CD4-positive, alpha-beta memory T cell (primary cell): Measurements from ENCODE around the gene RIPOR3. TPM values are rescaled to one million over a fixed set of nuclear protein-coding genes. Genes with fewer than 3 reads are reported as not detected.
A peak's percentile ranks its signal among the peaks of the same experiment; 100 is the strongest.
"Not testable (repeated sequence)": the region's sequence is repeated elsewhere in the genome, so short reads cannot be mapped to it uniquely, and the experiment has no call there.

ENCODE experiments used
- CTCF ChIA-PET: fragments of 350-600 bp; sonication (Branson Sonifier 250); formaldehyde crosslinking; loops from one replicate; lab custom pipeline; 2021; ENCODE audit warnings: inconsistent platforms; ENCODE audit not compliant: partially characterized antibody; lab: Charles Lee
- POLR2A ChIA-PET: fragments of 350-600 bp; sonication (Branson Sonifier 250); formaldehyde crosslinking; loops from one replicate; lab custom pipeline; 2021; ENCODE audit not compliant: partially characterized antibody; lab: Charles Lee
- DNase-seq, 5 donors: peaks; one replicate each; pipeline versions ENCODE4 v3.0.0 to v3.0.0-alpha.2; 2020 to 2022; ENCODE audit warnings: mixed read lengths in 1 of 5
- H3K27ac ChIP-seq: one replicate; pipeline ENCODE4 v1.7.0; 2013; ENCODE audit warnings: low read depth, low read length
- H3K27me3 ChIP-seq: 2 replicates; pipeline ENCODE4 v1.7.0; 2013; ENCODE audit warnings: mild to moderate bottlenecking, low read length, moderate library complexity; ENCODE audit not compliant: insufficient read depth
- H3K36me3 ChIP-seq: 2 replicates; pipeline ENCODE4 v1.7.0; 2013; ENCODE audit warnings: mild to moderate bottlenecking, low read length, moderate library complexity; ENCODE audit not compliant: insufficient read depth
- H3K4me1 ChIP-seq: 2 replicates; pipeline ENCODE4 v1.7.0; 2013; ENCODE audit warnings: mild to moderate bottlenecking, low read length, moderate library complexity; ENCODE audit not compliant: insufficient read depth
- H3K4me3 ChIP-seq, 2 donors: one replicate each; pipeline ENCODE4 v1.7.0; 2013; ENCODE audit warnings: low read length in 2 of 2, mild to moderate bottlenecking in 1 of 2
- H3K9me3 ChIP-seq, 2 donors: one replicate each; pipeline ENCODE4 v1.7.0; 2013; ENCODE audit warnings: low read length in 2 of 2, control low read depth in 1 of 2; ENCODE audit not compliant: control insufficient read depth in 1 of 2
- H3K27ac Mint-ChIP-seq, 7 donors: one replicate each; pipeline ENCODE4 v1.8.0; 2020 to 2021; ENCODE audit warnings: mixed read lengths in 7 of 7, mild to moderate bottlenecking in 6 of 7, inconsistent platforms in 3 of 7, moderate library complexity in 3 of 7
- H3K27me3 Mint-ChIP-seq, 2 donors: one replicate each; pipeline ENCODE4 v1.8.0; 2020 to 2021; ENCODE audit warnings: mixed read lengths in 2 of 2
- H3K36me3 Mint-ChIP-seq, 2 donors: one replicate each; pipeline ENCODE4 v1.8.0; 2020 to 2021; ENCODE audit warnings: mixed read lengths in 2 of 2, inconsistent platforms in 1 of 2, mild to moderate bottlenecking in 1 of 2
- H3K4me1 Mint-ChIP-seq, 4 donors: one replicate each; pipeline ENCODE4 v1.8.0; 2020 to 2021; ENCODE audit warnings: mixed read lengths in 4 of 4, mild to moderate bottlenecking in 1 of 4
- H3K4me3 Mint-ChIP-seq, 8 donors: one replicate each; pipeline ENCODE4 v1.8.0; 2020 to 2021; ENCODE audit warnings: mixed read lengths in 8 of 8, mild to moderate bottlenecking in 7 of 8, moderate library complexity in 6 of 8, inconsistent platforms in 3 of 8
- H3K9me3 Mint-ChIP-seq, 8 donors: one replicate each; pipeline ENCODE4 v1.8.0; 2020 to 2021; ENCODE audit warnings: mixed read lengths in 8 of 8, mild to moderate bottlenecking in 5 of 8, inconsistent platforms in 3 of 8, moderate library complexity in 1 of 8
- intact Hi-C: fragments of 100-400 bp; cut with micrococcal nuclease; formaldehyde crosslinking; loops from one replicate; pipeline ENCODE4 v1.15.1; 2023
- polyA plus RNA-seq, 2 donors: library from polyadenylated mRNA; unstranded; fragments of 300-500 nt; fragmentation: Illumina TruSeq; gene quantifications; one replicate each; pipeline ENCODE4 v1.2.3, GENCODE V29; 2021
- total RNA-seq, 2 experiments: library from RNA; stranded (reverse); gene quantifications; one replicate each; pipeline ENCODE4 v1.2.3, GENCODE V29; 2021

The RIPOR3 gene
- total and polyA plus RNA-seq, 4 experiments from 2014 or later, result 0.49 to 1.3 TPM; not detected in 2

DNA sequence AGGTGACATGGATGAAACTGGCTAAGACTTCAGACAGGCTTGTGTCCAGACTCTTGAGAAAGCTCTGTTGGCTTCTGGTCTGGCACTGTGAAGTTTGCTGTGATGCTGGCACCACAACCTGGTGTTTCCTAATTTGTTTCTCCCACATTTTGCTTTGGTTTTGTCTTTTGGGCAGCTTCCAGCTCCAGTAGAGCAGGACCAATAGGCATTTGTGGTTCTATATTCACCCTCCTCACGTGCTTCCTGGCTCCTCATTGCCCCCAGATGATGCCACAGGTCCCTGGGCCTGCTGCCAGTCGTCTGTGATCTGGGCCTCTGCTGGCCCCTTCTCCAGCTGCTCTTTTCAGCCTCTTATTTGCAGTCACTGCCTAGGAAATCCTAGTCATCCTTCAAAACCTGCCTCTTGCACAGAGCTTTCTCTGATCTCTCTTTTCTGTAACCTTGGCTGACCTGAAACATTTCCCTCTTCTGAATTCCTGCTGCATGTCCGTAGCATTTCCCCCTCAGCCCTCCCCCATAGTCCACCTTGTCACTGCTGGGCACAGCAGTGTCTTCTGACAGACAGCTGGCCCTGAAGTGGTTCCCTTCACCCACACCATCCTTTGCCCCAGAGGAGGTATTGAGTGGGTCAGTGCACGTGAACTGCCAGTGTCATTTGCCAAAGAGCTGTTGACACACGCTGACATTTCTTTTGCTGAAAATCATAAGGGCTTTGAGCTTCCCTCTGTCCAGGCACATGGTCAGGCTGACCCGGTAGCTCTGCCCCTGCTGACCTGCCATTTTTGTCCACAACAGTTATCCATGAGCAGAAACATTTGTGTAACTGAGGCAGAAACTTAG lies 118.2 kb downstream of the RIPOR3 start:
- peak overlapping the region; percentile 29 to 85 (median 78) for H3K27ac Mint-ChIP-seq

DNA sequence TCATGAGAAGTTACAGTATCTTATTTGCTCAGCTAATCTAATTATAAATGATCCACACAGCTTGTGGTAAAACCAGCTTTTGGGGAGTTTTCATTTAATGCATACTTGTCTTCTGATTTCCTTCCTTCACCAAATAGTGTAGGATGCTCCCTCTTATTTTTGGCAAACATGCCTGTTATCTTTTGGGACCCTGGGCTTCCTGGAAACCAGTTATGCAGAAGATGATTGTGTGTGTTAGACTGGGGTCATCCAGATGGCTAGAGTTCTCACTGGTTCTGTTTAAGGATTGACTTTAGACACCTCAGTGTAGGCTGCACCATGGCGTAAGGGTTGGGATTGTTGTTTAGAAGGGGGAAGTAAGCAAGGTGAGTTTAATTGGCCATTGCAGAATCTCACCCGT lies 119.9 kb downstream of the RIPOR3 start:
- no peak for DNase-seq
- ChIA-PET POLR2A (no interaction called here), CTCF (interaction anchor here (1.4 to 16.4 kb wide), 7 partner anchors 8 to 91 kb away, joined by 3 to 244 read pairs (median 6); no protein-coding TSS in a partner anchor)
- peaks cover 0 to 2% (median 0%) of the 10 kb centered on the region in 8 donors for H3K9me3 Mint-ChIP-seq
- peaks cover 36% of the 10 kb centered on the region for H3K4me1 ChIP-seq
- peaks cover 46 to 90% of the 10 kb centered on the region in 2 donors for H3K36me3 Mint-ChIP-seq
- H3K27ac Mint-ChIP-seq, result peak overlapping the region in 3 of 7 donors; percentile 9 to 85 (median 61)
- no peaks in the 10 kb centered on the region for H3K9me3 ChIP-seq
- no peaks in the 10 kb centered on the region for H3K27me3 ChIP-seq
- H3K4me1 Mint-ChIP-seq, result peaks cover 41 to 90% (median 67%) of the 10 kb centered on the region in 4 donors
- no peaks in the 10 kb centered on the region for H3K27me3 Mint-ChIP-seq
- H3K4me3 ChIP-seq, result no peak overlapping the region
- intact Hi-C loops, result no loop called here
- no peak overlapping the region for H3K27ac ChIP-seq
- peaks cover 50% of the 10 kb centered on the region for H3K36me3 ChIP-seq
- no peak overlapping the region for H3K4me3 Mint-ChIP-seq

More for the DNA sequence above, 118.2 kb downstream of the RIPOR3 start:
- no peak for DNase-seq
- no peak overlapping the region for H3K4me3 ChIP-seq
- Mint-ChIP-seq H3K4me3 (no peak overlapping the region), H3K27me3 (no peaks in the 10 kb centered on the region), H3K9me3 (peaks cover 0 to 2% (median 0%) of the 10 kb centered on the region in 8 donors), H3K36me3 (peaks cover 40 to 87% of the 10 kb centered on the region in 2 donors), H3K4me1 (peaks cover 31 to 74% (median 55%) of the 10 kb centered on the region in 4 donors)
- no peak overlapping the region for H3K27ac ChIP-seq
- POLR2A ChIA-PET, result interaction anchor here (1.6 to 2.5 kb wide), 2 partner anchors 59 to 62 kb away, joined by 7 to 9 read pairs; no protein-coding TSS in a partner anchor
- H3K27me3 ChIP-seq, result no peaks in the 10 kb centered on the region
- H3K9me3 ChIP-seq, result no peaks in the 10 kb centered on the region
- peaks cover 36% of the 10 kb centered on the region for H3K4me1 ChIP-seq
- CTCF ChIA-PET, result interaction anchor here (1.2 to 16.4 kb wide), 11 partner anchors 11 to 392 kb away, joined by 3 to 244 read pairs (median 6); partner anchors contain the start of gene CEBPB
- H3K36me3 ChIP-seq, result peaks cover 47% of the 10 kb centered on the region
- intact Hi-C loops, result no loop called here

DNA sequence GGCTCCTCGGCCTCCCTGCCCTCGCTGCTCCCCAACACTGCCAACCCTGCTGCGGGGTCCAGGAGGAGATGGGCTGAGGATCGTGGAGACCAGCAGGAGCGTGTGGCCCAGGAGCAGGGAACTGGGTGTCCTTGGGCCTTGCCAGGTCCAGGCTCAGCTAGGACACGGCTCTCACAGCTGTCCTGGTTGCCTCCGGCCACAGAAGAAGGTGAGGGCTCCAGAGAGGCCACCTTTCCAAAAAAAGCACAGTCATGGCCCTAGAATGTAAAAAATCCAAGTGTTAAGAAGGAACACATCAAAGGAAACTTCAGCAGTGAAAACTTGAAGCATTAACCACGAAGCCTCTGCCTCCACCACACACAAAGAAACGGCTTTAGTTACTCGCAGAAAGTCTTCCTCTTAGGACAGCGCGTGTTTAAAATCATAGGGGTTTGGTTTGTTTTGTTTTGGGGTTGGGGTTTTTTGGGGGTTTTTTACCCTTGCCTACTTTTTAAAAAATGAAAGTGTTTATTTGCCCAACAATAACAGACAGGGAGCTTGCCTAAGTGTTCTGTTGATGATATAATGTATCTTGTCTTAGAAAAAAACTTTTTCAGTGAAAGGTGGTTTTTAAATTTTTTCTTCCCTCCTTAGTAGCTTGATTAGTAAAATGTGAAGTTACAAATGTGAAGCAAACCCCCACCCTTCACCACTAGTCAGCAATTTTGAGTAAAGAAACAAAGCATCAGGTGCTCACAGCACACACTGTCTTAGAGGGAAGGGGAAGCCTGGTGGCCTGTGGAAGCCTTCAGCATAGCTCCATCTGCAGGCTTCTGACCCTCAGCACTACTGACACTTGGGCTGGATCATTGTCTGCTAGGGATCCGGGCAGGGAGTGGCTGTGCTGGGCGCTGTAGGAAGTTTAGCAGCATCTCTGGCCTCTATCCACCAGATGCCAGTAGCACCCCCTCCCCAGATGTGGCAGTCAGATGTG lies 121.2 kb downstream of the RIPOR3 start:
- no peaks in the 10 kb centered on the region for H3K9me3 ChIP-seq
- intact Hi-C loops, result loop anchor here (1.0 kb wide), 2 partner anchors 66 to 92 kb away; no protein-coding TSS in a partner anchor
- POLR2A ChIA-PET, result interaction anchor here (0.9 to 1.2 kb wide), 6 partner anchors 53 to 379 kb away, joined by 3 to 5 read pairs (median 4); partner anchors contain the start of genes CEBPB and PTPN1
- H3K27me3 Mint-ChIP-seq, result no peaks in the 10 kb centered on the region
- H3K27me3 ChIP-seq, result no peaks in the 10 kb centered on the region
- peak; percentile 30 to 66 (median 39) for DNase-seq
- peak overlapping the region in 6 of 8 donors; percentile 5 to 81 (median 56) for H3K4me3 Mint-ChIP-seq
- CTCF ChIA-PET, result interaction anchor here (0.7 to 16.4 kb wide), 10 partner anchors 10 to 106 kb away, joined by 3 to 244 read pairs (median 4); no protein-coding TSS in a partner anchor
- H3K4me3 ChIP-seq, result no peak overlapping the region
- peaks cover 46 to 90% of the 10 kb centered on the region in 2 donors for H3K36me3 Mint-ChIP-seq
- H3K4me1 Mint-ChIP-seq, result peaks cover 39 to 89% (median 65%) of the 10 kb centered on the region in 4 donors
- peaks cover 0 to 2% (median 0%) of the 10 kb centered on the region in 8 donors for H3K9me3 Mint-ChIP-seq
- no peak overlapping the region for H3K27ac ChIP-seq
- H3K27ac Mint-ChIP-seq, result peak overlapping the region; percentile 68 to 86 (median 84)
- peaks cover 36% of the 10 kb centered on the region for H3K4me1 ChIP-seq
- peaks cover 58% of the 10 kb centered on the region for H3K36me3 ChIP-seq

DNA sequence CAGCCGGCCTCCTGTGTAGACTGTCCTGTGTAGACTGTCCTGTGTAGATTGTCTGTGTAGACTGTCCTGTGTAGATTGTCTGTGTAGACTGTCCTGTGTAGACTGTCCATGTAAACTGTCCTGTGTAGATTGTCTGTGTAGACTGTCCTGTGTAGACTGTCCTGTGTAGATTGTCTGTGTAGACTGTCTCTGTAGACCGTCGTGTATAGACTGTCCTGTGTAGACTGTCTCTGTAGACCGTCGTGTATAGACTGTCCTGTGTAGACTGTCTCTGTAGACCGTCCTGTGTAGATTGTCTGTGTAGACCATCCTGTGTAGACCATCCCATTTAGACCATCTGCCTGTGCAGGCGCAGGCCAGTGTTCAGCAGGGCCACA lies 121.9 kb downstream of the RIPOR3 start:
- H3K27me3 Mint-ChIP-seq, H3K27me3 ChIP-seq, H3K4me3 ChIP-seq, H3K9me3 ChIP-seq, H3K27ac ChIP-seq, DNase-seq, intact Hi-C loops, H3K9me3 Mint-ChIP-seq: not testable (repeated sequence)
- H3K4me3 Mint-ChIP-seq, result peak overlapping the region in 4 of 8 donors; percentile 4 to 29 (median 26)
- H3K27ac Mint-ChIP-seq, result peak overlapping the region in 6 of 7 donors; percentile 45 to 87 (median 78)
- Histone ChIP-seq H3K36me3 (peaks cover 58% of the 10 kb centered on the region), H3K4me1 (peaks cover 36% of the 10 kb centered on the region)
- peaks cover 39 to 88% (median 65%) of the 10 kb centered on the region in 4 donors for H3K4me1 Mint-ChIP-seq
- CTCF ChIA-PET, result interaction anchor here (1.0 to 16.4 kb wide), 5 partner anchors 50 to 90 kb away, joined by 3 to 244 read pairs (median 5); no protein-coding TSS in a partner anchor
- POLR2A ChIA-PET, result interaction anchor here (1.2 to 1.6 kb wide), 2 partner anchors 59 to 86 kb away, joined by 5 read pairs; no protein-coding TSS in a partner anchor
- H3K36me3 Mint-ChIP-seq, result peaks cover 45 to 90% of the 10 kb centered on the region in 2 donors

DNA sequence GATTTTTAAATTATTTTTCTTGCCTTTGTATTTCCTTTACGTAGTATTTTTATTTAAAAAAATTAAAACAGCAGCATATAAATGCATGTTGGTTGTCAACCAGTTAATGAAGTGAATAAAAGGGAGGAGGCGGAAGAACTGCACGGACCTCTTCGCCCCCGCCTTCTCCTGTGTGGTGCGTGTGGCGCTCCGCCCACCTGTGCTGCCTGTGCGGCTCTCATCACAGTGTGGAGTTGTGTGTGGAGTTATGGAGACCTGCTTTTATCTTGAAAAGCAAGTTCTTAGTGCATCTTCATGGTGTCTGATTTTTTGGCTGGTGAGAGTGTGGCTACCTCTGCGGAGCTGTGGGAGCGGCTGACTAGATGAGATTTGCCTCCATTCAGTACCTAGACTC lies 122.8 kb downstream of the RIPOR3 start:
- ChIA-PET CTCF (interaction anchor here (1.0 to 16.4 kb wide), 5 partner anchors 8 to 90 kb away, joined by 3 to 244 read pairs (median 5); no protein-coding TSS in a partner anchor), POLR2A (interaction anchor here (1.2 to 1.6 kb wide), 3 partner anchors 51 to 85 kb away, joined by 3 to 5 read pairs (median 5); no protein-coding TSS in a partner anchor)
- Histone ChIP-seq H3K27me3 (no peaks in the 10 kb centered on the region), H3K36me3 (peaks cover 56% of the 10 kb centered on the region), H3K9me3 (no peaks in the 10 kb centered on the region), H3K27ac (no peak overlapping the region), H3K4me1 (peaks cover 37% of the 10 kb centered on the region), H3K4me3 (no peak overlapping the region)
- Mint-ChIP-seq H3K36me3 (peaks cover 42 to 84% of the 10 kb centered on the region in 2 donors), H3K27ac (peak overlapping the region in 5 of 7 donors; percentile 39 to 87 (median 82)), H3K4me3 (peak overlapping the region in 1 of 8 donors; percentile 49), H3K9me3 (peaks cover 0 to 2% (median 0%) of the 10 kb centered on the region in 8 donors), H3K4me1 (peaks cover 37 to 87% (median 64%) of the 10 kb centered on the region in 4 donors), H3K27me3 (no peaks in the 10 kb centered on the region)
- no peak for DNase-seq
- intact Hi-C loops, result no loop called here

DNA sequence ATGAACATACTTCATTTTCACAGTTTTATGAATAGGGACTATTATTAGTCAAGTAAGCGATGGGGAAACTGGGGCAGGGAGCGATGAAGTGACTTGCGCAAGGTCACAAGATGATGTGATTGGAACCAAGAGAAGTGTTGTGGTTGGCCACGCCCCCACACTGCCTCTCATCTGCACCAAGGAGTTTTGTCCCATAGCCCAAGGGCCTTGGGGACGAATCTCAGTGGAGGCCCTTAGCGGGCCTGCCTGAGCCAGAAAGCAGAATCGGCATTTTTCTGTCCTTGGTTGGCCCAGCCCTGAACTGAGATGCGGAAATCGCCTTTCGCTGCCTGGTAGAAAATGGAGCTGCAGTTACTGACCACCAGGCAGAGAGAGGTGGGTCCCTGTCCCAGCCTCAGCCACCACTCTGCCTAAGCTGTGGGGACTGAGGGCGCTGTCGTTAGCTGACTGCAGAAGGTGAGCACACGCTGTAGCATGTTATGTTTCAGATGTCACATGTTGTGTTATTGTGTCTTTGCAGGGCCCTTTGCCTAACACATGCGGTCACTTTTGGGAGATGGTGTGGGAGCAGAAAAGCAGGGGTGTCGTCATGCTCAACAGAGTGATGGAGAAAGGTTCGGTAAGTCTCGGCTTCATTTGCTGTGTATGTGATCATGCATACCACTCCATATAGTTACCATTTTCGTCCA lies 123.3 kb downstream of the RIPOR3 start:
- peaks cover 0 to 2% (median 0%) of the 10 kb centered on the region in 8 donors for H3K9me3 Mint-ChIP-seq
- Histone ChIP-seq H3K27ac (no peak overlapping the region), H3K27me3 (no peaks in the 10 kb centered on the region), H3K4me3 (no peak overlapping the region), H3K4me1 (peaks cover 39% of the 10 kb centered on the region), H3K9me3 (no peaks in the 10 kb centered on the region), H3K36me3 (peaks cover 53% of the 10 kb centered on the region)
- DNase-seq, result no peak
- no peaks in the 10 kb centered on the region for H3K27me3 Mint-ChIP-seq
- H3K4me3 Mint-ChIP-seq, result no peak overlapping the region
- H3K27ac Mint-ChIP-seq, result peak overlapping the region; percentile 2 to 85 (median 74)
- ChIA-PET CTCF (interaction anchor here (1.5 to 16.4 kb wide), 3 partner anchors 8 to 64 kb away, joined by 3 to 244 read pairs (median 10); no protein-coding TSS in a partner anchor), POLR2A (interaction anchor here (1.2 to 1.6 kb wide), 3 partner anchors 51 to 84 kb away, joined by 3 to 5 read pairs (median 5); no protein-coding TSS in a partner anchor)
- peaks cover 42 to 84% of the 10 kb centered on the region in 2 donors for H3K36me3 Mint-ChIP-seq
- intact Hi-C loops, result no loop called here
- peaks cover 39 to 87% (median 64%) of the 10 kb centered on the region in 4 donors for H3K4me1 Mint-ChIP-seq
